Activated CD4-positive, alpha-beta T cell treated with anti-CD3 and anti-CD28 coated beads, Interleukin-2, amount 50 U/mL, for 48 hours (primary cell): ENCODE data around the gene CRELD2.

Experiments
- DNase-seq, 2 experiments: peaks; one replicate each; pipeline ENCODE4 v3.0.0-alpha.2; 2020

Gene CRELD2

GRCh38 chr22:49948116-49948957, 29.9 kb downstream of the CRELD2 start:
- no peak for DNase-seq

- no peak for DNase-seq
Observed at GRCh38 chr22:49948958-49949913, 30.8 kb downstream of the CRELD2 start.

- no peak for DNase-seq
Observed at GRCh38 chr22:49949914-49950292, 31.5 kb downstream of the CRELD2 start.

- DNase-seq: no peak
Observed at GRCh38 chr22:49950396-49950994, 32.1 kb downstream of the CRELD2 start.

- DNase-seq: no peak
Observed at GRCh38 chr22:49951000-49951677, 32.7 kb downstream of the CRELD2 start.

- no peak for DNase-seq
Observed at GRCh38 chr22:49951678-49951985, 33.2 kb downstream of the CRELD2 start.

GRCh38 chr22:49951986-49952896, 33.8 kb downstream of the CRELD2 start:
- no peak for DNase-seq

GRCh38 chr22:49953027-49953679, 34.7 kb downstream of the CRELD2 start:
- DNase-seq: no peak

GRCh38 chr22:49953680-49954344, 35.4 kb downstream of the CRELD2 start:
- DNase-seq: no peak

GRCh38 chr22:49954354-49954753, 35.9 kb downstream of the CRELD2 start:
- no peak for DNase-seq

- DNase-seq: no peak
Observed at GRCh38 chr22:49954991-49955580, 36.7 kb downstream of the CRELD2 start.

- DNase-seq: no peak
Observed at GRCh38 chr22:49955581-49956417, 37.4 kb downstream of the CRELD2 start.

- no peak for DNase-seq
Observed at GRCh38 chr22:49956418-49956770, 38.0 kb downstream of the CRELD2 start.

GRCh38 chr22:49956914-49957825, 38.7 kb downstream of the CRELD2 start:
- no peak for DNase-seq

- DNase-seq: no peak
Observed at GRCh38 chr22:49957826-49958365, 39.5 kb downstream of the CRELD2 start.

GRCh38 chr22:49958366-49958921, 40.0 kb downstream of the CRELD2 start:
- DNase-seq: no peak

- DNase-seq: no peak
Observed at GRCh38 chr22:49958931-49959781, 40.7 kb downstream of the CRELD2 start.
